G401 (cell line): ENCODE results near the gene TRAF2. TPM values are rescaled to one million over a fixed set of nuclear protein-coding genes. Genes with fewer than 3 reads are reported as not detected.

Source experiments
- DNase-seq: peaks from one replicate; pipeline ENCODE4 v3.0.0-alpha.2; 2015; ENCODE audit warnings: low spot score
- in situ Hi-C: cut with HindIII; loops from 2 replicates; pipeline ENCODE4 v1.10.0; 2016; ENCODE audit warnings: low sequenced_read_pairs, mixed read lengths
- total RNA-seq: library from RNA; depleted of rRNA; stranded (reverse); fragments of >200 nt; shearing (Covaris generic); gene quantifications from 2 replicates; pipeline ENCODE4 v1.2.3, GENCODE V29; 2014

Gene TRAF2
- total RNA-seq, 1 experiment from 2014 or later = 36.3 TPM

GRCh38 chr9:136845465-136846260 is 40.7 kb upstream of the TRAF2 start:
- DNase-seq = no peak
- in situ Hi-C loops = no loop called here

GRCh38 chr9:136846376-136847087 is 39.8 kb upstream of the TRAF2 start:
- DNase-seq = no peak
- in situ Hi-C loops = no loop called here

GRCh38 chr9:136847088-136847825 is 39.1 kb upstream of the TRAF2 start:
- in situ Hi-C loops = no loop called here
- no peak for DNase-seq

GRCh38 chr9:136847826-136848392 is 38.4 kb upstream of the TRAF2 start:
- DNase-seq = peak; percentile 47
- in situ Hi-C loops = no loop called here

GRCh38 chr9:136848393-136849037 is 37.8 kb upstream of the TRAF2 start:
- DNase-seq = no peak
- in situ Hi-C loops = no loop called here

GRCh38 chr9:136849038-136849959 is 37.0 kb upstream of the TRAF2 start, which contains the start of gene PHPT1:
PHPT1 (plus strand) TSS chr9:136849409; CDS start chr9:136849431, 22 bp downstream.
- in situ Hi-C loops = no loop called here

GRCh38 chr9:136849960-136850865 is 36.1 kb upstream of the TRAF2 start:
- in situ Hi-C loops = no loop called here

More at GRCh38 chr9:136849038-136849959, 37.0 kb upstream of the TRAF2 start, which contains the start of gene PHPT1:
- peak; percentile 99 for DNase-seq

GRCh38 chr9:136850866-136851775 is 35.2 kb upstream of the TRAF2 start:
- in situ Hi-C loops = no loop called here
- no peak for DNase-seq

More at GRCh38 chr9:136849960-136850865, 36.1 kb upstream of the TRAF2 start:
- DNase-seq = no peak

- DNase-seq = no peak
- in situ Hi-C loops = no loop called here
Observed at GRCh38 chr9:136851941-136852663, 34.2 kb upstream of the TRAF2 start, which contains the start of gene MAMDC4. MAMDC4 (plus strand) TSS chr9:136852346; CDS start chr9:136852417, 71 bp downstream.

- DNase-seq = no peak
- in situ Hi-C loops = no loop called here
Observed at GRCh38 chr9:136852664-136853595, 33.4 kb upstream of the TRAF2 start.

GRCh38 chr9:136853596-136854112 is 32.7 kb upstream of the TRAF2 start:
- no peak for DNase-seq
- in situ Hi-C loops = no loop called here

GRCh38 chr9:136854113-136854841 is 32.0 kb upstream of the TRAF2 start:
- in situ Hi-C loops = no loop called here

GRCh38 chr9:136854842-136855460 is 31.4 kb upstream of the TRAF2 start:
- in situ Hi-C loops = no loop called here
- no peak for DNase-seq

More at GRCh38 chr9:136854113-136854841, 32.0 kb upstream of the TRAF2 start:
- DNase-seq = no peak
